ENCODE results near the gene SUSD1. TPM values are rescaled to one million over a fixed set of nuclear protein-coding genes. Genes with fewer than 3 reads are reported as not detected.
A peak's percentile ranks its signal among the peaks of the same experiment; 100 is the strongest.

SUSD1 gene
- polyA plus RNA-seq, 1 experiment = 17.5 TPM

DNA sequence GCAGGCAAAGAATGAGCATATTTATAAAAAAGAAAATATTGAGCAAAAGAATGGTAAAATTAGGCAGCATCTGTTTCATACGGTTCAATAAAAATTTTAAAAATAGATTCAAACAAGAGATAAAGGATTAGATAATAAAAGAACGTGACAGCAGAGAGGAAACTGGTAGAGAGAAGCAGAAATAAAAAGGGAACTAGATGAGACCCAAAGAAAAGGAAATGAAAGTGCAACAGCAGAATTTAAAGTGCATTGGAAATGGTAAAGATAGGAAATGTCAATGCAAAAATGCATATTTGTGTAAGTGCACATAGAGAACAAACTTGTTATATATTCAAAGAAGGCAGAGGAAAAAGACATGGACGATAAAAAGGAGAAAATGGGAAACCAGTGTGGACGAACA, 70.2 kb downstream of the SUSD1 start:
- no peaks in the 10 kb centered on the region for H3K27me3 ChIP-seq (ENCODE audit: control insufficient read depth, insufficient read depth, low read length)
- CTCF ChIA-PET = interaction anchor here (1.9 kb wide), 1 partner anchor 8 kb away, joined by 7 read pairs; no protein-coding TSS in a partner anchor
- H3K4me3 ChIP-seq (ENCODE audit: low read depth, low read length) = no peak overlapping the region
- H3K36me3 ChIP-seq (ENCODE audit: control insufficient read depth, insufficient read depth, low read length) = no peaks in the 10 kb centered on the region
- DNase-seq (ENCODE audit: low read depth) = no peak
- TF ChIP-seq, protein P1, sequence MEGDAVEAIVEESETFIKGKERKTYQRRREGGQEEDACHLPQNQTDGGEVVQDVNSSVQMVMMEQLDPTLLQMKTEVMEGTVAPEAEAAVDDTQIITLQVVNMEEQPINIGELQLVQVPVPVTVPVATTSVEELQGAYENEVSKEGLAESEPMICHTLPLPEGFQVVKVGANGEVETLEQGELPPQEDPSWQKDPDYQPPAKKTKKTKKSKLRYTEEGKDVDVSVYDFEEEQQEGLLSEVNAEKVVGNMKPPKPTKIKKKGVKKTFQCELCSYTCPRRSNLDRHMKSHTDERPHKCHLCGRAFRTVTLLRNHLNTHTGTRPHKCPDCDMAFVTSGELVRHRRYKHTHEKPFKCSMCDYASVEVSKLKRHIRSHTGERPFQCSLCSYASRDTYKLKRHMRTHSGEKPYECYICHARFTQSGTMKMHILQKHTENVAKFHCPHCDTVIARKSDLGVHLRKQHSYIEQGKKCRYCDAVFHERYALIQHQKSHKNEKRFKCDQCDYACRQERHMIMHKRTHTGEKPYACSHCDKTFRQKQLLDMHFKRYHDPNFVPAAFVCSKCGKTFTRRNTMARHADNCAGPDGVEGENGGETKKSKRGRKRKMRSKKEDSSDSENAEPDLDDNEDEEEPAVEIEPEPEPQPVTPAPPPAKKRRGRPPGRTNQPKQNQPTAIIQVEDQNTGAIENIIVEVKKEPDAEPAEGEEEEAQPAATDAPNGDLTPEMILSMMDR (IDR thresholded peaks at IDR 0.05; ENCODE audit: insufficient read depth, low read depth, low read length) = no peak
- POLR2A ChIA-PET = no interaction called here

DNA sequence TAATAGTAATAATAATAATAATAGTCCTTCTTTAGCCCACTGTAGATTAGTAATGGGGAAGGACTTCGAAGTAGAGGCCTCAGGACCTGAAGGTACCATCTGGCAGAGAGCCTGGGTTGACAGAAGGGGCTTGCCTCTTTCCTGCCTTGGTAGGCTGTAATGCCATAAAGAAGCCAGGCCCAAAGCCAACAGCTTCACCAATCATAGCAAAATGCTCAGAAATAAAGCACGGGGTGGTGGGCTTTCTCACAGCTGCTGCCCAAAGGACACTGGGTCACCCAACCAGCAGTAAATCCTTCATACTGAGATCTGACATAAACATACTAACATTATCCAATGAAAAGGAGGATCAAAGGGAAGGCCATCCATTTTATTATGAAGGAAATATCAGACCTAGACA, 70.7 kb downstream of the SUSD1 start:
- Histone ChIP-seq H3K4me3 (ENCODE audit: low read depth, low read length) (no peak overlapping the region), H3K36me3 (ENCODE audit: control insufficient read depth, insufficient read depth, low read length) (no peaks in the 10 kb centered on the region), H3K27me3 (ENCODE audit: control insufficient read depth, insufficient read depth, low read length) (no peaks in the 10 kb centered on the region)
- CTCF ChIA-PET = no interaction called here
- TF ChIP-seq, protein P1 (IDR thresholded peaks at IDR 0.05; ENCODE audit: insufficient read depth, low read depth, low read length) = no peak
- no peak for DNase-seq (ENCODE audit: low read depth)
- POLR2A ChIA-PET = no interaction called here

DNA sequence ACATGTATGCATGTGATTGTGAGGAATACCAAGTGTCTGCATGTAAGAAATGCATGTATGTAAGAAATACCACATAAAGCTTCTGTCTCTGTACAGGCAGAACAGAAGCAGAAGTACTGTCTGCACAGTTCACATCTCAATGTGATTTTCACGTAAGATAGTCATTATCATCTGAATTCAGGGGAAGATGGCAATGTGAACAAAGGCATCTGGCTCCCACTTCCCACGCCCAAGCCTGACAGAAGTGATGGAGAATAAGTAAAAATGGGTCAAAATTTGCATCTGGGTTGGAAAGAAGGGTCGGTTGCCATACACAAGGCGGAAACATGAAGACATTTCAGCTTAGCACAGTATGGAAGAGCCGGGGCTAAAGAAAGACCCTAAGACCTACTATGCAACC, 71.7 kb downstream of the SUSD1 start:
- DNase-seq (ENCODE audit: low read depth) = no peak
- Histone ChIP-seq H3K4me3 (ENCODE audit: low read depth, low read length) (no peak overlapping the region), H3K27me3 (ENCODE audit: control insufficient read depth, insufficient read depth, low read length) (no peaks in the 10 kb centered on the region), H3K36me3 (ENCODE audit: control insufficient read depth, insufficient read depth, low read length) (no peaks in the 10 kb centered on the region)
- TF ChIP-seq, protein P1 (IDR thresholded peaks at IDR 0.05; ENCODE audit: insufficient read depth, low read depth, low read length) = no peak
- ChIA-PET CTCF (interaction anchor here (0.9 to 1.2 kb wide), 2 partner anchors 9 to 230 kb away, joined by 3 to 4 read pairs; partner anchors contain the start of gene PTBP3), POLR2A (no interaction called here)

DNA sequence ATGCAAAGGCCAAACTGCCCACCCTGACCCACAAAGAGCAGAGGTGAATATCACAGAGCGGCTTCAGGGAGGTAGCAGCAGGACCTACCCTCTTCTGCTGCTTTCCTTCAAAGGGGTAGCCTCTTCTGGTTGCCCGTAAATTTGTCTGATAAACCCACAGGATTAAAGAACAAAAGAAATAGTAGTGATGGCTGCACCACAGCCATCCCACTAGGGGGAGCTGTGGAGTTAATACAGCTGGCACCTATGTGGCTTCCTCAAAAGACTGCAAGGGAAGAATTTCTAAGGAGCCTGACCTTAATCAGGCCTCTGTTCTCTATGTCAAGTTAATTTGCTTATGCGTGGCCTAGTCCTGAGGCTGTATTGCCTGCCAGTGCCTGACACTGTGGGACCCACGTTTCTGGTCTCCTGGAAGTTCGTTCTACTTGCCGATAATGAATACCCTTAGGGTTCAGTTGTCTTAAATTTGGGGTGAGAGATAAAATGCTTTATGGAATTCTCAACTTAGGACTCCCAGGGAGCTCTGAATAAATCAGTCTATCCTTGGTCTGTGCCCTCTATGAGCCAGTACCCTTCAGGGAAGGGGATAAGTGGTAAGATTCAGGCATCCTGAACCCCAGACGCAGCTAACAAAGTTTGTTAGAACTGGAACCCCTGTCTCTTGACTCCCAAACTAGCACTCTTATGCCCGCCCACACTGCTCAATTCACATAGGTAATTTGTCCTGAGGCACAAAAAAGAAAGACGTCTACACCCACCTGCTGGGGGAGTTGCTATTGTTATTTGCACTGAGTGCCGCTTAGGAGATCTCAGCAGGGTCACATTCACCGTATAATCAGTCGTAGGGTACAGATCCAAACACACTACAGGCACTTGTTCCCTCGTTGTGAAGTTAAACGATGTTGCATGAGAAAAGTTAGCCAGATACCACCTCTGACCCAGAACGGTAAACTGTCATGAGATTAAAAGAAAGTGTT, 77.1 kb downstream of the SUSD1 start:
- no peaks in the 10 kb centered on the region for H3K27me3 ChIP-seq (ENCODE audit: control insufficient read depth, insufficient read depth, low read length)
- ChIA-PET POLR2A (no interaction called here), CTCF (interaction anchor here (0.6 to 7.4 kb wide), 32 partner anchors 8 to 808 kb away, joined by 3 to 68 read pairs (median 5); partner anchors contain the start of gene PTBP3)
- H3K4me3 ChIP-seq (ENCODE audit: low read depth, low read length) = no peak overlapping the region
- TF ChIP-seq, protein P1 (IDR thresholded peaks at IDR 0.05; ENCODE audit: insufficient read depth, low read depth, low read length) = peak; percentile 90
- no peaks in the 10 kb centered on the region for H3K36me3 ChIP-seq (ENCODE audit: control insufficient read depth, insufficient read depth, low read length)
- no peak for DNase-seq (ENCODE audit: low read depth)

DNA sequence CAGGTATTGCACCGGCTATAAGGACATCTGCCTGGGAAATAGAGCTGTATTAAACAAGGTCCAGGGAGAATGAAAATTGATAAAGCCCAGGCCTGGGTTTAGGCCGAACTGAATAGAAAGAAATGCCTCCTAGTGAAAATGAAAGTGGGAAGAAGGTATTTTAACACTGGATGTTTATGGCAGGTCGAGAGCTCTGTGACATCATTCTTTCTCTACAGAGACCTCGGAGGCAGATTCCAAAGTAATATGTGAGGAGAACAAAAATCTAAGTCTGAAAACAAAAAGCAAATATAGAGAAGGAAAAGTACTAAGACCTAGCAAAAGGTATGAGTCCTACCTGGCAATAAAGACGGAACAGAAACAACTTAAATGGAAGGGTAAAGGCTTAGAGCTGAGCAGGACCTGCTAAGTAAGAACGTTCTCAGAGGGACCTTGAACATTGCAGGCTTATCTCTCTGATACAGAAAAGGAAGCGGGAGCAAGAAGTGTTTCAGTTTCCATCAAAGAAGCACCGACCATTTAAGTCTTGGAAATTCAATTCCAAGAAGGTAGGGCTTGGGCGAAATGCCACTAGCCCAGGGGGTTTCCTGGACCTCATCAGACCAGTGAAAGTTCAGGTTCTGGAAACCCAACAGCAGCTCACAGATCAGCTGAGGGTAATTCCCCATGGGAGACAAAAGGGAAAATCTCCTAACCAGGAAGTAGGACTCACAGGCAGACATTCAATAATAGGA, 80.0 kb downstream of the SUSD1 start:
- DNase-seq (ENCODE audit: low read depth) = no peak
- TF ChIP-seq, protein P1 (IDR thresholded peaks at IDR 0.05; ENCODE audit: insufficient read depth, low read depth, low read length) = no peak
- Histone ChIP-seq H3K36me3 (ENCODE audit: control insufficient read depth, insufficient read depth, low read length) (no peaks in the 10 kb centered on the region), H3K4me3 (ENCODE audit: low read depth, low read length) (no peak overlapping the region), H3K27me3 (ENCODE audit: control insufficient read depth, insufficient read depth, low read length) (no peaks in the 10 kb centered on the region)
- ChIA-PET CTCF (interaction anchor here (2.3 to 7.4 kb wide), 3 partner anchors 265 to 271 kb away, joined by 23 to 68 read pairs (median 27); no protein-coding TSS in a partner anchor), POLR2A (no interaction called here)

Data from BJ (cell line).